Measurements from ENCODE around the gene STUB1.

Gene STUB1

DNA sequence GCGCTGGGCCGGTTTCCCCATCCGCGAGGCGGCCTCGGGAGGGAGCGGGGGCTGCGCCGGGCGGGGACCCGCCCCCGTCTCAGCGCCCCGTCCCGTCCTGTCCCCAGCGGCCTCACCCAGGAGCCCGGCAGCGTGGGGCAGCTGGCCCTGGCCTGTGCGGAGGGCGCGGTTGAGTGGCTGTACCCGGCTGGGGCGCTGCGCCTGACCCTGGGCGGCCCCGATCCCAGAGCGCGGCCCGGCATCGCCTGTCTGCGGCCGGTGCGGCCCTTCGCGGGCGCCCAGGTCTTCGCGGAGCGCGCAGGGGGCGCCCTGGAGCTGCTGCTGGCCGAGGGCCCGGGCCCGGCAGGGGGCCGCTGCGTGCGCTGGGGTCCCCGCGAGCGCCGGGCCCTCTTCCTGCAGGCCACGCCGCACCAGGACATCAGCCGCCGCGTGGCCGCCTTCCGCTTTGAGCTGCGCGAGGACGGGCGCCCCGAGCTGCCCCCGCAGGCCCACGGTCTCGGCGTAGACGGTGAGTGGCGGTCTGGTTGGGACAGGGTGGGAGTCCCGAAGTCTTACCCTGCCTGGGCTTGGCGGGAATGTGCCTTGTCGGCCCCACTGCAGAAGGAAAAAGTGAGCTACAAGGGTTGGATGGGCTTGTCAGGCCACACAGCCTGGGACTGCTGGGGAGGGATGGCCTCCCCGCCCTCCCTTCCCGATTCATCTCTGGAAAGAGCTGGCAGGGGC, 35.4 kb downstream of the STUB1 start:
- DNase-seq (ENCODE audit: low read depth in 2 of 2), result peak in 1 of 2 donors; percentile 29
- TF ChIP-seq, protein P1, sequence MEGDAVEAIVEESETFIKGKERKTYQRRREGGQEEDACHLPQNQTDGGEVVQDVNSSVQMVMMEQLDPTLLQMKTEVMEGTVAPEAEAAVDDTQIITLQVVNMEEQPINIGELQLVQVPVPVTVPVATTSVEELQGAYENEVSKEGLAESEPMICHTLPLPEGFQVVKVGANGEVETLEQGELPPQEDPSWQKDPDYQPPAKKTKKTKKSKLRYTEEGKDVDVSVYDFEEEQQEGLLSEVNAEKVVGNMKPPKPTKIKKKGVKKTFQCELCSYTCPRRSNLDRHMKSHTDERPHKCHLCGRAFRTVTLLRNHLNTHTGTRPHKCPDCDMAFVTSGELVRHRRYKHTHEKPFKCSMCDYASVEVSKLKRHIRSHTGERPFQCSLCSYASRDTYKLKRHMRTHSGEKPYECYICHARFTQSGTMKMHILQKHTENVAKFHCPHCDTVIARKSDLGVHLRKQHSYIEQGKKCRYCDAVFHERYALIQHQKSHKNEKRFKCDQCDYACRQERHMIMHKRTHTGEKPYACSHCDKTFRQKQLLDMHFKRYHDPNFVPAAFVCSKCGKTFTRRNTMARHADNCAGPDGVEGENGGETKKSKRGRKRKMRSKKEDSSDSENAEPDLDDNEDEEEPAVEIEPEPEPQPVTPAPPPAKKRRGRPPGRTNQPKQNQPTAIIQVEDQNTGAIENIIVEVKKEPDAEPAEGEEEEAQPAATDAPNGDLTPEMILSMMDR (IDR thresholded peaks at IDR 0.05; ENCODE audit: low read depth, low read length), result no peak
- peak overlapping the region; percentile 48 to 63 for H3K4me3 ChIP-seq (replicated peaks in 1 of 2; ENCODE audit: low read depth in 2 of 2, low read length in 2 of 2)

- DNase-seq (ENCODE audit: low read depth in 2 of 2), result peak; percentile 50 to 83
- TF ChIP-seq, protein P1 (IDR thresholded peaks at IDR 0.05; ENCODE audit: low read depth, low read length), result no peak
Measured at GRCh38 chr16:716200-716568, 36.0 kb downstream of the STUB1 start.

GRCh38 chr16:716768-717325, 36.6 kb downstream of the STUB1 start:
- no peak overlapping the region for H3K4me3 ChIP-seq (replicated peaks in 1 of 2; ENCODE audit: low read depth in 2 of 2, low read length in 2 of 2)
- TF ChIP-seq, protein P1 (IDR thresholded peaks at IDR 0.05; ENCODE audit: low read depth, low read length), result no peak
- no peak for DNase-seq (ENCODE audit: low read depth in 2 of 2)

More at GRCh38 chr16:716200-716568, 36.0 kb downstream of the STUB1 start:
- H3K4me3 ChIP-seq (replicated peaks in 1 of 2; ENCODE audit: low read depth in 2 of 2, low read length in 2 of 2), result peak overlapping the region; percentile 48 to 63

- DNase-seq (ENCODE audit: low read depth in 2 of 2), result no peak
- no peak overlapping the region for H3K4me3 ChIP-seq (replicated peaks in 1 of 2; ENCODE audit: low read depth in 2 of 2, low read length in 2 of 2)
- TF ChIP-seq, protein P1 (IDR thresholded peaks at IDR 0.05; ENCODE audit: low read depth, low read length), result no peak
Measured at GRCh38 chr16:717450-718245, 37.4 kb downstream of the STUB1 start.

GRCh38 chr16:718389-718788, 38.2 kb downstream of the STUB1 start:
- H3K4me3 ChIP-seq (replicated peaks in 1 of 2; ENCODE audit: low read depth in 2 of 2, low read length in 2 of 2), result no peak overlapping the region
- TF ChIP-seq, protein P1 (IDR thresholded peaks at IDR 0.05; ENCODE audit: low read depth, low read length), result no peak
- DNase-seq (ENCODE audit: low read depth in 2 of 2), result no peak

DNA sequence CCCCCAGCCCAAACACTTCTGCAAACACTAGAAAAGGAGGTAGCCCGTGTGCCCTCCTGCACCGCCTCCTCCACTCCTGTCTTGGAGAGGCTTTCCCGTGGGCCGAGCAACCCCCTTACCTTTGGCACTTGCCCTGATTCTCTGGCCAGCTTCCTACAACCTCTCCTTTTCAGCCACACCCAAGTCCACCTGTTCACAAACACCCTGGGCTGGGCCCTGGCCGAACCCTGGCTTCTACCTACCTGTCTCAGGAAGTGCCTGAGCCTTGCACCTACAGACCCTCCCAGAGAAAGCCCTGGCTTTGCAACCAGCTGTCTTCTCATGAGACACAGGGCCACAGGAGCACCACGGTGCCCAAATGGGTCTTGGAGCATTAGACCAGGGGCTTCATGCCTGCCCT, 38.7 kb downstream of the STUB1 start:
- TF ChIP-seq, protein P1 (IDR thresholded peaks at IDR 0.05; ENCODE audit: low read depth, low read length), result no peak
- DNase-seq (ENCODE audit: low read depth in 2 of 2), result no peak
- no peak overlapping the region for H3K4me3 ChIP-seq (replicated peaks in 1 of 2; ENCODE audit: low read depth in 2 of 2, low read length in 2 of 2)

All from cardiac fibroblast (primary cell).